ENCODE measurements around the gene SDR39U1.

DNA sequence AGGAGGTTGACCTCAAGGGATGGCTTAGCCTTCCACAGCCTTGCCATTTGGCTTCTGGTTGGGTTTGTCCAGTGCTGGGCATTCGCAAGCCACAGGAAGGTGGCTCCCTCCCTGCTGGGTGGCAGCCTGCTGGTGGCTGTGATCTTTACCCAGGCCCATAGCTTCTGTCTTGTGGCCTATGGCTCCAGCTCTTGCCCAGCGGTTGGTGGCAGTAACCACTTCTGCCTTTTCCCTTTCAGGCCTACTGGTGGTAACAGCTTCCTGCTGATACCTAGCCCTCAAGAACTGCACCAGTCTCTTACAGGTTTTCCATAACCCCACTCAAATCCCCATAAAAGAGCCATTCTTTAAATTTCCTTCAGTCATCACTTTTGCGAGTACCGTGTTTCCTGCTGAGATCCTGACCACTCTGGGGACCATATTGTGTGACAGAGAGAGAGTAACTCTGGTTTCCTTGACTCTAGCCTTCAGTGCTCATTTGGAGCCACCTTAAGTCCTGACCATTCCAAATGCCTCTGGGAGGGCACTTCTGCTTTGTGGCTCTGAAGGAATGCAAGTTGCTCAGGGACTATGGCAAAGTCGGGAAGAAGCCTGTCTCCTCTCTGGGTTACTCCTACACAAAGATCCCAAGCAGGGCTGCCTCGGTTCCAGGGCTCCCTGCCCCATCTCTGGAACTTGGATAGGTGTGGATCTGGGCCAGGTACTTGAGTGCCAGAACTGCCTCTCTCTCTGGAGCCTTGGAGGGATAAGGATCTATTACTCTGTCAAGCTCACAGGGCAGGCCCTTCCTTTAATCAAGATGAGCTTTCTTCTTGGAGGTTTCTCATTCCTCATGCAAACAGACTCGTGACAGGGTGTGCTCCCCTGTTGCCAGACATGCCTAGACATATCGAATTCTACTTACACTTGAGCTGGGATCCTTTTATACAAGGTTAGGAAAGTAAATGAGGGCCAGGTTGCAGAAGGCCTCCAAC is 46.7 kb downstream of the SDR39U1 start:
- TF ChIP-seq POLR2A (IDR thresholded peaks at IDR 0.05; ENCODE audit: borderline replicate concordance, extremely low read depth, insufficient read depth, insufficient read length) = no peak
- no peak for TF ChIP-seq POLR2AphosphoS5 (IDR thresholded peaks at IDR 0.05; ENCODE audit: low read depth, low read length)
- TF ChIP-seq, protein P1, sequence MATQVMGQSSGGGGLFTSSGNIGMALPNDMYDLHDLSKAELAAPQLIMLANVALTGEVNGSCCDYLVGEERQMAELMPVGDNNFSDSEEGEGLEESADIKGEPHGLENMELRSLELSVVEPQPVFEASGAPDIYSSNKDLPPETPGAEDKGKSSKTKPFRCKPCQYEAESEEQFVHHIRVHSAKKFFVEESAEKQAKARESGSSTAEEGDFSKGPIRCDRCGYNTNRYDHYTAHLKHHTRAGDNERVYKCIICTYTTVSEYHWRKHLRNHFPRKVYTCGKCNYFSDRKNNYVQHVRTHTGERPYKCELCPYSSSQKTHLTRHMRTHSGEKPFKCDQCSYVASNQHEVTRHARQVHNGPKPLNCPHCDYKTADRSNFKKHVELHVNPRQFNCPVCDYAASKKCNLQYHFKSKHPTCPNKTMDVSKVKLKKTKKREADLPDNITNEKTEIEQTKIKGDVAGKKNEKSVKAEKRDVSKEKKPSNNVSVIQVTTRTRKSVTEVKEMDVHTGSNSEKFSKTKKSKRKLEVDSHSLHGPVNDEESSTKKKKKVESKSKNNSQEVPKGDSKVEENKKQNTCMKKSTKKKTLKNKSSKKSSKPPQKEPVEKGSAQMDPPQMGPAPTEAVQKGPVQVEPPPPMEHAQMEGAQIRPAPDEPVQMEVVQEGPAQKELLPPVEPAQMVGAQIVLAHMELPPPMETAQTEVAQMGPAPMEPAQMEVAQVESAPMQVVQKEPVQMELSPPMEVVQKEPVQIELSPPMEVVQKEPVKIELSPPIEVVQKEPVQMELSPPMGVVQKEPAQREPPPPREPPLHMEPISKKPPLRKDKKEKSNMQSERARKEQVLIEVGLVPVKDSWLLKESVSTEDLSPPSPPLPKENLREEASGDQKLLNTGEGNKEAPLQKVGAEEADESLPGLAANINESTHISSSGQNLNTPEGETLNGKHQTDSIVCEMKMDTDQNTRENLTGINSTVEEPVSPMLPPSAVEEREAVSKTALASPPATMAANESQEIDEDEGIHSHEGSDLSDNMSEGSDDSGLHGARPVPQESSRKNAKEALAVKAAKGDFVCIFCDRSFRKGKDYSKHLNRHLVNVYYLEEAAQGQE (IDR thresholded peaks at IDR 0.05; ENCODE audit: low read depth) = no peak
- TF ChIP-seq, protein P2, sequence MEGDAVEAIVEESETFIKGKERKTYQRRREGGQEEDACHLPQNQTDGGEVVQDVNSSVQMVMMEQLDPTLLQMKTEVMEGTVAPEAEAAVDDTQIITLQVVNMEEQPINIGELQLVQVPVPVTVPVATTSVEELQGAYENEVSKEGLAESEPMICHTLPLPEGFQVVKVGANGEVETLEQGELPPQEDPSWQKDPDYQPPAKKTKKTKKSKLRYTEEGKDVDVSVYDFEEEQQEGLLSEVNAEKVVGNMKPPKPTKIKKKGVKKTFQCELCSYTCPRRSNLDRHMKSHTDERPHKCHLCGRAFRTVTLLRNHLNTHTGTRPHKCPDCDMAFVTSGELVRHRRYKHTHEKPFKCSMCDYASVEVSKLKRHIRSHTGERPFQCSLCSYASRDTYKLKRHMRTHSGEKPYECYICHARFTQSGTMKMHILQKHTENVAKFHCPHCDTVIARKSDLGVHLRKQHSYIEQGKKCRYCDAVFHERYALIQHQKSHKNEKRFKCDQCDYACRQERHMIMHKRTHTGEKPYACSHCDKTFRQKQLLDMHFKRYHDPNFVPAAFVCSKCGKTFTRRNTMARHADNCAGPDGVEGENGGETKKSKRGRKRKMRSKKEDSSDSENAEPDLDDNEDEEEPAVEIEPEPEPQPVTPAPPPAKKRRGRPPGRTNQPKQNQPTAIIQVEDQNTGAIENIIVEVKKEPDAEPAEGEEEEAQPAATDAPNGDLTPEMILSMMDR (IDR thresholded peaks at IDR 0.05 in 2 of 3, conservative IDR thresholded peaks at IDR 0.05 in 1 of 3; ENCODE audit: borderline replicate concordance in 1 of 3, insufficient read depth in 1 of 3, low read depth in 2 of 3, low read length in 2 of 3) = no peak
- TF ChIP-seq, protein P3, sequence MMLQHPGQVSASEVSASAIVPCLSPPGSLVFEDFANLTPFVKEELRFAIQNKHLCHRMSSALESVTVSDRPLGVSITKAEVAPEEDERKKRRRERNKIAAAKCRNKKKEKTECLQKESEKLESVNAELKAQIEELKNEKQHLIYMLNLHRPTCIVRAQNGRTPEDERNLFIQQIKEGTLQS (IDR thresholded peaks at IDR 0.05) = no peak
- no peak for TF ChIP-seq TCF7L2 (IDR thresholded peaks at IDR 0.05; ENCODE audit: borderline replicate concordance, extremely low read depth, insufficient read depth, insufficient read length)
- TF ChIP-seq EZH2 (IDR thresholded peaks at IDR 0.05) = no peak
- TF ChIP-seq JUND (IDR thresholded peaks at IDR 0.05) = no peak
